CD8-positive, alpha-beta memory T cell (primary cell): ENCODE measurements around the gene ZNF287. TPM values are rescaled to one million over a fixed set of nuclear protein-coding genes. Genes with fewer than 3 reads are reported as not detected.

Source experiments
- CTCF ChIA-PET: fragments of 350-600 bp; sonication (Branson Sonifier 250); formaldehyde crosslinking; loops from one replicate; lab custom pipeline; 2021; ENCODE audit warnings: antibody characterized with exemption; lab: Charles Lee
- POLR2A ChIA-PET: fragments of 350-600 bp; sonication (Branson Sonifier 250); formaldehyde crosslinking; loops from one replicate; lab custom pipeline; 2021; ENCODE audit warnings: antibody characterized with exemption; lab: Charles Lee
- DNase-seq, 5 donors: peaks; one replicate each; pipeline versions ENCODE4 v3.0.0 to v3.0.0-alpha.2; 2020 to 2022; ENCODE audit warnings: mixed read lengths in 1 of 5
- H3K27ac ChIP-seq: one replicate; pipeline ENCODE4 v1.7.0; 2013; ENCODE audit warnings: low read depth, mild to moderate bottlenecking, low read length, moderate library complexity
- H3K27me3 ChIP-seq: 2 replicates; pipeline ENCODE4 v1.7.0; 2013; ENCODE audit warnings: low read length, mild to moderate bottlenecking; ENCODE audit not compliant: insufficient read depth, poor library complexity, severe bottlenecking
- H3K36me3 ChIP-seq: 2 replicates; pipeline ENCODE4 v1.7.0; 2013; ENCODE audit warnings: mild to moderate bottlenecking, low read length, moderate library complexity; ENCODE audit not compliant: insufficient read depth
- H3K4me1 ChIP-seq: 2 replicates; pipeline ENCODE4 v1.7.0; 2013; ENCODE audit warnings: mild to moderate bottlenecking, low read length, moderate library complexity; ENCODE audit not compliant: insufficient read depth
- H3K4me3 ChIP-seq: 2 replicates; pipeline ENCODE4 v1.7.0; 2013; ENCODE audit warnings: mild to moderate bottlenecking, low read length
- H3K9me3 ChIP-seq: 2 replicates; pipeline ENCODE4 v1.7.0; 2013; ENCODE audit warnings: mild to moderate bottlenecking, low read length
- H3K27ac Mint-ChIP-seq, 8 donors: one replicate each; pipeline ENCODE4 v1.8.0; 2020 to 2021; ENCODE audit warnings: mixed read lengths in 8 of 8, mild to moderate bottlenecking in 6 of 8, inconsistent platforms in 3 of 8, moderate library complexity in 3 of 8
- H3K27me3 Mint-ChIP-seq, 2 donors: one replicate each; pipeline ENCODE4 v1.8.0; 2020 to 2021; ENCODE audit warnings: mixed read lengths in 2 of 2, mild to moderate bottlenecking in 1 of 2, moderate library complexity in 1 of 2
- H3K36me3 Mint-ChIP-seq, 3 donors: one replicate each; pipeline ENCODE4 v1.8.0; 2020 to 2021; ENCODE audit warnings: mixed read lengths in 3 of 3, inconsistent platforms in 1 of 3, mild to moderate bottlenecking in 1 of 3
- H3K4me1 Mint-ChIP-seq, 3 donors: one replicate each; pipeline ENCODE4 v1.8.0; 2020 to 2021; ENCODE audit warnings: mixed read lengths in 3 of 3, inconsistent platforms in 1 of 3, mild to moderate bottlenecking in 1 of 3
- H3K4me3 Mint-ChIP-seq, 7 donors: one replicate each; pipeline ENCODE4 v1.8.0; 2020 to 2021; ENCODE audit warnings: mixed read lengths in 7 of 7, mild to moderate bottlenecking in 6 of 7, moderate library complexity in 4 of 7, inconsistent platforms in 2 of 7
- H3K9me3 Mint-ChIP-seq, 5 donors: one replicate each; pipeline ENCODE4 v1.8.0; 2020 to 2022; ENCODE audit warnings: mixed read lengths in 5 of 5, mild to moderate bottlenecking in 3 of 5, moderate library complexity in 2 of 5, inconsistent platforms in 1 of 5
- polyA plus RNA-seq: library from polyadenylated mRNA; unstranded; fragments of 300-500 nt; fragmentation: Illumina TruSeq; gene quantifications from one replicate; pipeline ENCODE4 v1.2.3, GENCODE V29; 2021
- total RNA-seq, 2 experiments: library from RNA; stranded (reverse); gene quantifications; one replicate each; pipeline ENCODE4 v1.2.3, GENCODE V29; 2021

ZNF287 gene
- total and polyA plus RNA-seq, 3 experiments from 2014 or later: 8.9 to 14.5 (median 9.2) TPM

DNA sequence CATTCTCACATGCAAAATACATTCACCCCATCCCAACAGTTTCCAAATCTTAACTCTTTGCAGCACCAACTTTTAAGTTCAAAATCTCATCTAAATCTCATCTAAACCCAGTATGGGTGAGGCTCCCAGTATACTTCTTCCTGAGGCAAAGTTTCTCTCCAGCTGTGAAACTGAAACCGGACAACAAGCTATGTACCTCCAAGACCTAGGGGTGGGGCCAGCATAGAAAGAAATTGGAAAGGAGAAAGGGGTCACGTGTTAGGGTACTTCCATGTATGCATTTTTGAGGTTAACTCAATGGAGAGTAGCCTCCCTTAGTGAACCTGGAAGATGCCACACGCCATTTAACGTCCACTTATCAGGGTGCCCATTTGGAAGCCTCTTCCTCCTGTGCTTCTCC lies 53.1 kb downstream of the ZNF287 start:
- CTCF ChIA-PET: no interaction called here

DNA sequence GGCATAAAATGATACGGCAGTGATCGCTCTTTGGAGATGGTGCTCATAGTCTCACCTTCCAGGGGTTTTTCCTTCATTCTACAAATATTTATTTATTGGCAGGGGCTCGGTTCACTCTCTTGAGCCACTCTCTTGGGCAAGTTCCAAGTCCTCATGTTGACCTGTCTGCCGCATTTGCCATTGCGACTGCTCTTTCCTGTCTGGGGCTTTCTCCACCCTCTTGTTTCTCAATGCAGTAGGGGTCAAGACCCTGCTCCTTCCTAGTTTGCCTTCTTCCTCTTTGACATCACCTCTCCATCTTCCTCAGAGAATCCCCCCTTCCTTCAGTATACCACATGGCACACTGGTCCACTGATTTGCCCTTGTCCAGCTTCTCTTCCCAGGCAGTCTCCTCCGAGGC lies 55.1 kb downstream of the ZNF287 start:
- Mint-ChIP-seq H3K9me3 (no peaks in the 10 kb centered on the region), H3K27ac (no peak overlapping the region), H3K36me3 (no peaks in the 10 kb centered on the region), H3K4me3 (no peak overlapping the region), H3K4me1 (peaks cover 0 to 5% (median 0%) of the 10 kb centered on the region in 3 donors), H3K27me3 (peaks cover 19 to 38% of the 10 kb centered on the region in 2 donors)
- H3K27ac ChIP-seq: no peak overlapping the region
- H3K27me3 ChIP-seq: no peaks in the 10 kb centered on the region
- no peak overlapping the region for H3K4me3 ChIP-seq
- H3K36me3 ChIP-seq: no peaks in the 10 kb centered on the region
- no peaks in the 10 kb centered on the region for H3K4me1 ChIP-seq
- POLR2A ChIA-PET: no interaction called here
- CTCF ChIA-PET: no interaction called here
- H3K9me3 ChIP-seq: no peaks in the 10 kb centered on the region
- no peak for DNase-seq

More for the DNA sequence above, 53.1 kb downstream of the ZNF287 start:
- Histone ChIP-seq H3K36me3 (no peaks in the 10 kb centered on the region), H3K4me1 (peaks cover 2% of the 10 kb centered on the region), H3K4me3 (no peak overlapping the region), H3K27me3 (peaks cover 6% of the 10 kb centered on the region), H3K27ac (no peak overlapping the region), H3K9me3 (no peaks in the 10 kb centered on the region)
- DNase-seq: no peak
- no peak overlapping the region for H3K27ac Mint-ChIP-seq
- H3K4me3 Mint-ChIP-seq: no peak overlapping the region
- no peaks in the 10 kb centered on the region for H3K9me3 Mint-ChIP-seq
- H3K36me3 Mint-ChIP-seq: no peaks in the 10 kb centered on the region
- peaks cover 24 to 53% of the 10 kb centered on the region in 2 donors for H3K27me3 Mint-ChIP-seq
- H3K4me1 Mint-ChIP-seq: peaks cover 0 to 5% (median 0%) of the 10 kb centered on the region in 3 donors
- POLR2A ChIA-PET: no interaction called here

DNA sequence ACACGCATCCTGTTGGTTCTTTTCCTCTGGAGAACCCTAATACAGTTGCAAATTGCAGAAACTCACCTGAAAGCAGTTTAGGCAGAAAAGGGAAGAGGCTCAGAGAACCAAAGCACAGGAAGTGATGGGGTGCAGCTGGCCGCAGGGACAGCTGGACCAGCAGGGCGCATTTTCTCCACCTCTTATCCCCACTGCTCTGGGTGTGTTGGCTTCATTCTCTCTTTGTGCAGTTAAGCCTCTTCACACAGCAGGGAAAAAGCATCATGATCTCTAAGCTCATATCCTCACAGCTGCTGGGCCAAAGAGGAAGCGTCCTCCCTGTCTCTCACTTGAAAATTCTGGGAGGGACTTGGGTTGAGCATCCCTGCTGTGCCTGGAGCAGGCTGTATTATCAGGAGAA lies 57.0 kb downstream of the ZNF287 start:
- H3K4me1 ChIP-seq: no peaks in the 10 kb centered on the region
- H3K4me3 ChIP-seq: no peak overlapping the region
- POLR2A ChIA-PET: interaction anchor here (0.6 kb wide), 1 partner anchor 67 kb away, joined by 9 read pairs; no protein-coding TSS in a partner anchor
- DNase-seq: no peak
- Mint-ChIP-seq H3K27me3 (peaks cover 14 to 23% of the 10 kb centered on the region in 2 donors), H3K4me1 (peaks cover 0 to 5% (median 0%) of the 10 kb centered on the region in 3 donors), H3K27ac (peak overlapping the region in 1 of 8 donors; percentile 57), H3K36me3 (no peaks in the 10 kb centered on the region), H3K4me3 (no peak overlapping the region), H3K9me3 (no peaks in the 10 kb centered on the region)
- no peaks in the 10 kb centered on the region for H3K9me3 ChIP-seq
- no peak overlapping the region for H3K27ac ChIP-seq
- H3K36me3 ChIP-seq: no peaks in the 10 kb centered on the region
- CTCF ChIA-PET: interaction anchor here (1.4 kb wide), 1 partner anchor 126 kb away, joined by 3 read pairs; no protein-coding TSS in a partner anchor
- H3K27me3 ChIP-seq: no peaks in the 10 kb centered on the region

DNA sequence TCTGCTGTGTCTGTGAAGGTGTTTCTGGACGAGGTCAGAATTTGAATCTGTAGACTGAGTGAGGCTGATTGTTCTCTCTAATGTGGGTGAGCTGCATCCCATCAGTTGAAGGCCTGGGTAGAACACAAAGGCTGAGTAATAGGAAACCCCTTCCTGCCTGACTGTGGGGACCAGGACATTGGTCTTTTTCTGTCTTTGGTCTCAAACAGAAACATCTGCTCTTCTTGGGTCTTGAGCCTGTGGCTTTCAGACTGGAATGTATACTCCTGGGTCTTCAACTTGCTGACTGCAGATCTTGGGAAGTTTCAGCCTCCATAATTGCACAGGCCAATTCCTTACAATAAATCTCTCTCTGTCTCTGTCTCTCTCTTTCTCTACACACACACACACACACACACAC lies 57.4 kb downstream of the ZNF287 start:
- Histone ChIP-seq H3K27me3 (no peaks in the 10 kb centered on the region), H3K27ac (no peak overlapping the region), H3K4me3 (no peak overlapping the region), H3K4me1 (no peaks in the 10 kb centered on the region), H3K9me3 (no peaks in the 10 kb centered on the region), H3K36me3 (no peaks in the 10 kb centered on the region)
- no peaks in the 10 kb centered on the region for H3K9me3 Mint-ChIP-seq
- no peaks in the 10 kb centered on the region for H3K36me3 Mint-ChIP-seq
- DNase-seq: no peak
- H3K4me1 Mint-ChIP-seq: peaks cover 0 to 5% (median 0%) of the 10 kb centered on the region in 3 donors
- H3K27ac Mint-ChIP-seq: no peak overlapping the region
- ChIA-PET POLR2A (interaction anchor here (0.6 kb wide), 1 partner anchor 67 kb away, joined by 9 read pairs; no protein-coding TSS in a partner anchor), CTCF (interaction anchor here (1.4 to 1.9 kb wide), 2 partner anchors 59 to 126 kb away, joined by 3 to 5 read pairs; no protein-coding TSS in a partner anchor)
- H3K27me3 Mint-ChIP-seq: peaks cover 10 to 21% of the 10 kb centered on the region in 2 donors
- no peak overlapping the region for H3K4me3 Mint-ChIP-seq

DNA sequence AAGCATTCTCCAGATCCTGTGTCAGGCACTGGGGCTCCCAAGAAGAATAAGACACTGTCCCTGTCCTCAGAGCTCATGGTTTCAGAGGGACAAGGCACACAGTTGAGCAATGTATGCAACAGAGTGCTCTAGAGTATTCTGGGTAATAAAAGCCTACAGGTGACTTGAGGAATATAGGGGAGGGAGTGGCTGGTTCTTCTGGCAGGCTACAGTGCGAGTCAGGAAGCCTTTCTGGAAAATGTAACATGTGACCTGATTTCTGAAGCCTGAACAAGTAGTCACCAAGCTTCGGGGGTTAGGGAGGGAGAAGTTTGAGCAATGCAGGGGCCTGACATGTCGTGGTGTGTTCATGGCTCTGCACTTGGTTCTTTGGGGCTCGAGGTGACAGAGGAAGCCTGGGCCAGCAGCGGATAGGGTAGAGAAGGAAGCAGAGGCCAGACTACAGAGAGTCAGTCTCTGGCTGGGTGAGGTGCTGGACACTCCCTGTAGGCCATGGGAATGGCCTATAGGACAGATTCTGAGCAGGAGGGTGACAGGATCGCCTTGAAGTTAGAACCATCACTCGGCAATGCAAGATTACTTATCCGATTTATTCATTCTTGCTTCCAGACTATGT lies 61.0 kb downstream of the ZNF287 start:
- Mint-ChIP-seq H3K9me3 (no peaks in the 10 kb centered on the region), H3K4me1 (peaks cover 0 to 5% (median 0%) of the 10 kb centered on the region in 3 donors), H3K36me3 (no peaks in the 10 kb centered on the region), H3K4me3 (no peak overlapping the region), H3K27me3 (peaks cover 2 to 6% of the 10 kb centered on the region in 2 donors), H3K27ac (peak overlapping the region in 2 of 8 donors; percentile 2 to 77)
- Histone ChIP-seq H3K9me3 (no peaks in the 10 kb centered on the region), H3K36me3 (no peaks in the 10 kb centered on the region), H3K27ac (no peak overlapping the region), H3K4me1 (no peaks in the 10 kb centered on the region), H3K27me3 (no peaks in the 10 kb centered on the region), H3K4me3 (no peak overlapping the region)
- CTCF ChIA-PET: no interaction called here
- DNase-seq: no peak
- POLR2A ChIA-PET: no interaction called here

DNA sequence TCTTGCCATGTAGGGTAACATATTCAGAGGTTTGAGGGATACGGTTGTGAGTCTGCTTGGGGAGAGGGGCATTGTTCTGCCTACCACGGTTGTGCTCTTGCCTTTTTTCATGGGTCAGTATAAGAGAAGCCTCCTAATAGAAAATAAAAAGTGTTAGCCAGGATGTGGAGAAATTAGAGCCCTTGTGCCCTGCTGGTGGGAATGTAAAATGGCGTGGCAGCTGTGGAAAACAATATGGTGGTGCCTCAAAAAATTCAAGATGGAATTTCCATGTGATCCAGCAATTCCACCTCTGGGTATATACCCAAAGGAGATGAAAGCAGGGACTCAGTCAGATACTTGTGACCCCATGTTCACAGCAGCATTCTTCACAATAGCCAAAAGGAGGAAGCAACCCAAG lies 62.8 kb downstream of the ZNF287 start:
- H3K36me3 Mint-ChIP-seq: no peaks in the 10 kb centered on the region
- H3K36me3 ChIP-seq: no peaks in the 10 kb centered on the region
- no peak for DNase-seq
- peaks cover 3 to 6% of the 10 kb centered on the region in 2 donors for H3K27me3 Mint-ChIP-seq
- no peaks in the 10 kb centered on the region for H3K9me3 Mint-ChIP-seq
- ChIA-PET POLR2A (interaction anchor here (0.6 kb wide), 1 partner anchor 147 kb away, joined by 7 read pairs; no protein-coding TSS in a partner anchor), CTCF (no interaction called here)
- no peaks in the 10 kb centered on the region for H3K4me1 Mint-ChIP-seq
- H3K27ac Mint-ChIP-seq: no peak overlapping the region
- H3K9me3 ChIP-seq: no peaks in the 10 kb centered on the region
- H3K27me3 ChIP-seq: no peaks in the 10 kb centered on the region
- H3K4me3 ChIP-seq: no peak overlapping the region
- H3K4me1 ChIP-seq: no peaks in the 10 kb centered on the region
- H3K27ac ChIP-seq: no peak overlapping the region
- H3K4me3 Mint-ChIP-seq: no peak overlapping the region

DNA sequence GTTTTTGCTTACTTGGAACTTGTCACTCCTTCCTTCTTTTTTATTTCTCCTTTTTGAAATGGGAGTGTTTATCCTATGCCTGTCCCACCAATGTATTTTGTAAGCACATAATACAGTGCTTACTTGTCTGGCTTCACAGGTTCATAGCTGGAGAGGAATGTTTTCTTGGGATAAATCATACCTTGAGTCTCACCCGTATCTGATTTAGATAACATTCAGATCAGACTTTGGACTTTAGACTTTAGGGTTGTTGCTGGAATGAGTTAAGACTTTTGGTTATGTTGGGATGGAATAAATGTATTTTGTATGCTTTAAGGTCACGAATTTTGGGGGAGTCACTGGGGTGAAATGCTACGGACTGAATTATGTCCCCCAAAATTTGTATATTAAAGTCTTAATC lies 64.0 kb downstream of the ZNF287 start:
- no peaks in the 10 kb centered on the region for H3K27me3 ChIP-seq
- no peak overlapping the region for H3K4me3 Mint-ChIP-seq
- H3K4me1 Mint-ChIP-seq: no peaks in the 10 kb centered on the region
- CTCF ChIA-PET: no interaction called here
- H3K9me3 Mint-ChIP-seq: no peaks in the 10 kb centered on the region
- no peak overlapping the region for H3K4me3 ChIP-seq
- no peaks in the 10 kb centered on the region for H3K36me3 ChIP-seq
- peak overlapping the region in 1 of 8 donors; percentile 29 for H3K27ac Mint-ChIP-seq
- POLR2A ChIA-PET: no interaction called here
- no peak for DNase-seq
- no peaks in the 10 kb centered on the region for H3K9me3 ChIP-seq
- no peaks in the 10 kb centered on the region for H3K36me3 Mint-ChIP-seq
- H3K27ac ChIP-seq: no peak overlapping the region
- H3K4me1 ChIP-seq: no peaks in the 10 kb centered on the region
- peaks cover 5 to 6% of the 10 kb centered on the region in 2 donors for H3K27me3 Mint-ChIP-seq
